Loucy (cell line): ENCODE measurements around the gene HSPG2.

Experiments
- EZH2phosphoT487 ChIP-seq: fragments of 200-600 bp; IDR thresholded peaks from 2 replicates; pipeline ENCODE4 v1.6.1; 2018; ENCODE audit warnings: antibody characterized with exemption, mild to moderate bottlenecking, moderate library complexity, borderline replicate concordance
- TF ChIP-seq, protein P1 (sequence below): fragments of 200-600 bp; sonication (generic); conservative IDR thresholded peaks from 2 replicates; pipeline ENCODE4 v1.5.1; 2014; ENCODE audit warnings: mild to moderate bottlenecking, antibody characterized with exemption, low read length

DNA sequence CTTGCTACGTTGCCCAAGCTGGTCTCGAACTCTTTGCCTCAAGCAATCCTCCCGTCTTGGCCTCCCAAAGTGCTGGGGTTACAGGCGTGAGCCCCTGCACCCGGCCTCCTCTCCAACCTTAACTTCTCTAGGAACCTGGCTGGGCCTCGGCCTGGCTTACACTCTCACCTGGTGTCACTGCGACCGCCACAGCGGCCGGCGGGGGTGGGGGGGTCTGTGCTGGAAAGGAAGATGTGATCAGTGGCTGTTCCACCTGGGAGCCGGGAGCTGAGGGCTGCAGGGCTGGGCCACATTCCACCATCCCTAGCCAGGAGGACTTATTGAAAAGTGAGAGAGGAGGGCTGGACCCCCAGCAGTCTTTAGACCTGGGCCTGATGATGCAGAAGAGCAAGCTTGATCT is 48.6 kb downstream of the HSPG2 start:
- TF ChIP-seq, protein P1, sequence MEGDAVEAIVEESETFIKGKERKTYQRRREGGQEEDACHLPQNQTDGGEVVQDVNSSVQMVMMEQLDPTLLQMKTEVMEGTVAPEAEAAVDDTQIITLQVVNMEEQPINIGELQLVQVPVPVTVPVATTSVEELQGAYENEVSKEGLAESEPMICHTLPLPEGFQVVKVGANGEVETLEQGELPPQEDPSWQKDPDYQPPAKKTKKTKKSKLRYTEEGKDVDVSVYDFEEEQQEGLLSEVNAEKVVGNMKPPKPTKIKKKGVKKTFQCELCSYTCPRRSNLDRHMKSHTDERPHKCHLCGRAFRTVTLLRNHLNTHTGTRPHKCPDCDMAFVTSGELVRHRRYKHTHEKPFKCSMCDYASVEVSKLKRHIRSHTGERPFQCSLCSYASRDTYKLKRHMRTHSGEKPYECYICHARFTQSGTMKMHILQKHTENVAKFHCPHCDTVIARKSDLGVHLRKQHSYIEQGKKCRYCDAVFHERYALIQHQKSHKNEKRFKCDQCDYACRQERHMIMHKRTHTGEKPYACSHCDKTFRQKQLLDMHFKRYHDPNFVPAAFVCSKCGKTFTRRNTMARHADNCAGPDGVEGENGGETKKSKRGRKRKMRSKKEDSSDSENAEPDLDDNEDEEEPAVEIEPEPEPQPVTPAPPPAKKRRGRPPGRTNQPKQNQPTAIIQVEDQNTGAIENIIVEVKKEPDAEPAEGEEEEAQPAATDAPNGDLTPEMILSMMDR: no peak
- no peak for TF ChIP-seq EZH2phosphoT487
